Smooth muscle cell (in vitro differentiated cells): ENCODE measurements around the gene ZNF529. TPM values are rescaled to one million over a fixed set of nuclear protein-coding genes. Genes with fewer than 3 reads are reported as not detected.

Experiments
- DNase-seq: peaks from one replicate; lab custom pipeline; 2025; ENCODE audit not compliant: unreplicated experiment; lab: John Stamatoyannopoulos, UW
- H2AFZ ChIP-seq: fragments of 200-600 bp; sonication (generic); 2 replicates; pipeline ENCODE4 v1.6.0; 2016; ENCODE audit warnings: antibody characterized with exemption, low read depth, mild to moderate bottlenecking
- H3F3A ChIP-seq: fragments of 200-600 bp; sonication (generic); 2 replicates; pipeline ENCODE4 v1.6.0; 2017; ENCODE audit warnings: antibody characterized with exemption, low read depth
- H3K27ac ChIP-seq: fragments of 200-600 bp; sonication (generic); 2 replicates; pipeline ENCODE4 v1.5.1; 2016; ENCODE audit warnings: low read depth, mild to moderate bottlenecking
- H3K27me3 ChIP-seq: fragments of 200-600 bp; sonication (generic); 2 replicates; pipeline ENCODE4 v1.6.1; 2016; ENCODE audit warnings: low read depth, mild to moderate bottlenecking
- H3K36me3 ChIP-seq: fragments of 200-600 bp; sonication (generic); 2 replicates; pipeline ENCODE4 v1.5.1; 2016; ENCODE audit warnings: low read depth
- H3K4me1 ChIP-seq: fragments of 200-600 bp; sonication (generic); 2 replicates; pipeline ENCODE4 v1.5.1; 2016; ENCODE audit warnings: low read depth
- H3K4me2 ChIP-seq: fragments of 200-600 bp; sonication (generic); 2 replicates; pipeline ENCODE4 v1.6.0; 2016; ENCODE audit warnings: mild to moderate bottlenecking
- H3K4me3 ChIP-seq: fragments of 200-600 bp; sonication (generic); 2 replicates; pipeline ENCODE4 v1.5.1; 2016; ENCODE audit warnings: mild to moderate bottlenecking
- H3K79me2 ChIP-seq: fragments of 200-600 bp; sonication (generic); 2 replicates; pipeline ENCODE4 v1.6.0; 2016; ENCODE audit warnings: low read depth, mild to moderate bottlenecking
- H3K9ac ChIP-seq: fragments of 200-600 bp; sonication (generic); 2 replicates; pipeline ENCODE4 v1.6.0; 2016; ENCODE audit warnings: low read depth
- H3K9me3 ChIP-seq: fragments of 200-600 bp; sonication (generic); replicated peaks from 2 replicates; pipeline ENCODE4 v1.5.1; 2016; ENCODE audit warnings: low read depth
- H4K20me1 ChIP-seq: fragments of 200-600 bp; sonication (generic); 2 replicates; pipeline ENCODE4 v1.6.0; 2016; ENCODE audit warnings: low read depth
- WGBS: methylation state at CpG from one replicate; pipeline ENCODE4 v1.1.7; 2016; ENCODE audit warnings: low lambda C conversion rate; 5-methylcytosine and 5-hydroxymethylcytosine counted together
- polyA plus RNA-seq: library from polyadenylated mRNA; unstranded; fragments of >200 nt; fragmentation: Nextera tagmentation; extraction: Ambion mirVana; gene quantifications from 2 replicates; pipeline ENCODE4 v1.2.1, GENCODE V29; 2016
- total RNA-seq: library from RNA; depleted of rRNA; stranded (reverse); fragments of >200 nt; gene quantifications from 2 replicates; pipeline ENCODE4 v1.2.3, GENCODE V29; 2014
- TF ChIP-seq, protein P1 (sequence below): fragments of 200-600 bp; sonication (generic); IDR thresholded peaks from 2 replicates; pipeline ENCODE4 v1.5.1; 2017; ENCODE audit warnings: borderline replicate concordance, mild to moderate bottlenecking, antibody characterized with exemption; ENCODE audit not compliant: insufficient read depth, poor library complexity, severe bottlenecking

Gene ZNF529
- total and polyA plus RNA-seq, 2 experiments from 2014 or later: 2.9 to 9.3 TPM

DNA sequence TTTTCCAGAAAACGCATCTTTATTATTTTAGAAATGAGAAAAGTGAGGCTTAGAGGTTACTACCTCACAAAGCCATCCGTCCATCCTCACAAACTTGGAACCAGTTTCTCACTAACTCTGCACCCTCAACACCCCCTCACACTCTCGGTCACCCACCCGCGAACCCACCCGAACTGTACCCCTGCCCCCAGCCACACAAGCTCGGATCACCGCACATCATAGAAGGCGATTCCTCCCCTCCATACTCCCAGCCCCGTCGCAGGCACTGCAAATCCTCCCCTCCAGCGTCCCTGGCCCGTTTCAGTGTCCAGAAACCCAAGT lies 45.3 kb downstream of the ZNF529 start:
- Histone ChIP-seq H3K9ac (peak overlapping the region; percentile 90), H3K4me2 (peak overlapping the region; percentile 96), H3K27me3 (no peaks in the 10 kb centered on the region), H3K36me3 (peaks cover 22% of the 10 kb centered on the region), H2AFZ (peak overlapping the region; percentile 95), H4K20me1 (no peaks in the 10 kb centered on the region), H3K9me3 (peaks cover 20% of the 10 kb centered on the region), H3F3A (no peaks in the 10 kb centered on the region), H3K4me3 (peak overlapping the region; percentile 76), H3K4me1 (peaks cover 9% of the 10 kb centered on the region), H3K27ac (peak overlapping the region; percentile 77), H3K79me2 (peaks cover 53% of the 10 kb centered on the region)
- TF ChIP-seq, protein P1, sequence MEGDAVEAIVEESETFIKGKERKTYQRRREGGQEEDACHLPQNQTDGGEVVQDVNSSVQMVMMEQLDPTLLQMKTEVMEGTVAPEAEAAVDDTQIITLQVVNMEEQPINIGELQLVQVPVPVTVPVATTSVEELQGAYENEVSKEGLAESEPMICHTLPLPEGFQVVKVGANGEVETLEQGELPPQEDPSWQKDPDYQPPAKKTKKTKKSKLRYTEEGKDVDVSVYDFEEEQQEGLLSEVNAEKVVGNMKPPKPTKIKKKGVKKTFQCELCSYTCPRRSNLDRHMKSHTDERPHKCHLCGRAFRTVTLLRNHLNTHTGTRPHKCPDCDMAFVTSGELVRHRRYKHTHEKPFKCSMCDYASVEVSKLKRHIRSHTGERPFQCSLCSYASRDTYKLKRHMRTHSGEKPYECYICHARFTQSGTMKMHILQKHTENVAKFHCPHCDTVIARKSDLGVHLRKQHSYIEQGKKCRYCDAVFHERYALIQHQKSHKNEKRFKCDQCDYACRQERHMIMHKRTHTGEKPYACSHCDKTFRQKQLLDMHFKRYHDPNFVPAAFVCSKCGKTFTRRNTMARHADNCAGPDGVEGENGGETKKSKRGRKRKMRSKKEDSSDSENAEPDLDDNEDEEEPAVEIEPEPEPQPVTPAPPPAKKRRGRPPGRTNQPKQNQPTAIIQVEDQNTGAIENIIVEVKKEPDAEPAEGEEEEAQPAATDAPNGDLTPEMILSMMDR: no peak
- WGBS: under 1% methylated on average over 11 of the region's 13 CpGs
- no peak for DNase-seq

DNA sequence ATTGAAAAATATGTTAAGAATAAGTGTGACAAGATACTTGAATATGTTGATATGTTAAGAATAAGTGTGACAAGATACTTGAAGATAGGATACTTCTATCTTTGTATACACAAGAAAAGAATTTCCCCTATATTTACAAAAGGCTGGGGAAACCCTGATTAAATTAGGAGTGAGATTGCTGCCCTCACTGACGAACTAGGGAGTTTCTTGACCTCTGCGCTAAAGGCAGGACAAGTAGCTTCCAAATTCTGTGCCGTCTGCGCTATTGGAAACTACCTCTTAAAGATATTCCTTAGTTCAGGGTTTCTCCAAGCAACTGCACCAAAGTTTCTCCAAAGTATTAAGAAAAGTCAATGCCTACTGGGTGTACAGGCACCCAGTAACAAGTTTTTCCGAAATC lies 45.8 kb downstream of the ZNF529 start:
- H3K4me3 ChIP-seq: peak overlapping the region; percentile 76
- H2AFZ ChIP-seq: peak overlapping the region; percentile 95
- peak overlapping the region; percentile 90 for H3K9ac ChIP-seq
- 3% methylated on average over 5 of the region's 5 CpGs for WGBS
- H3K4me1 ChIP-seq: peaks cover 9% of the 10 kb centered on the region
- no peaks in the 10 kb centered on the region for H3K27me3 ChIP-seq
- DNase-seq: no peak
- peaks cover 27% of the 10 kb centered on the region for H3K36me3 ChIP-seq
- H3K4me2 ChIP-seq: peak overlapping the region; percentile 96
- H3K9me3 ChIP-seq: peaks cover 17% of the 10 kb centered on the region
- TF ChIP-seq, protein P1: no peak
- H3K27ac ChIP-seq: peak overlapping the region; percentile 77
- H4K20me1 ChIP-seq: no peaks in the 10 kb centered on the region
- H3K79me2 ChIP-seq: peaks cover 57% of the 10 kb centered on the region
- no peaks in the 10 kb centered on the region for H3F3A ChIP-seq

DNA sequence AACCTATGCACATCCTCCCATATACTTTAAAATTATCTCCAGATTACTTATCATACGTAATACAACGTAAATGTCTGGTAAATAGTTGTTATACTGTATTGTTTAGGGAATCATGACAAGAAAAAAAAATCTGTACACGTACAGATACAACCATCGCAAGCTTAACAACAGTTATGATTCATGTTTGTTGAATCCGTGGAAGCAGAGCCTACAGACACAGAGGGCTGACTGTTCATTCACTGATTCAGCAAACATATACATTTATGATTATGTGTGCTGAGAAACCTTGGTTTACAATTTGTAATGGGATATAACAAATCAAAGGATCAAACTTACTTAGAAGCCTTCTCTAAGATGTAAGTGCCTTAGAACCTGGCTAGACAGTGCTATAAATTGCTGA lies 46.5 kb downstream of the ZNF529 start:
- H3K9me3 ChIP-seq: peaks cover 23% of the 10 kb centered on the region

DNA sequence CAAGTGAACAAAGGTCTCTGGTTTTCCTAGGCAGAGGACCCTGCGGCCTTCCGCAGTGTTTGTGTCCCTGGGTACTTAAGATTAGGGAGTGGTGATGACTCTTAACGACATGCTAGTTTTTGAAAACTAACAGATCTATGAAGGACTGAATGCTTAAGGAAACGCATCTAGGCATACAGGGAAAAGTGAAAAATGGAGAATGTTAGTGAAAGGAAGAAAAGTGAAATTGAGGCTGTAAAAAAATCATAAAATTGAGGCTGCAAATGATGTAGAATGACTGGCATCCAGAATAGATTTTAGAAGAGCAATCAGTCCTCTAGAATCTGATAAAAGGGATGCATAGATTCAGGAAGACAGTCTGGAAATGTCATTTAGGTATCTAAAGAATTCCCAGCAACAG lies 48.5 kb downstream of the ZNF529 start:
- Histone ChIP-seq H2AFZ (no peak overlapping the region), H3K4me3 (no peak overlapping the region), H3K9me3 (peaks cover 38% of the 10 kb centered on the region), H4K20me1 (no peaks in the 10 kb centered on the region), H3K36me3 (peaks cover 51% of the 10 kb centered on the region), H3K79me2 (peaks cover 83% of the 10 kb centered on the region), H3F3A (no peaks in the 10 kb centered on the region), H3K4me2 (no peak overlapping the region), H3K27me3 (no peaks in the 10 kb centered on the region), H3K9ac (no peak overlapping the region), H3K4me1 (peaks cover 9% of the 10 kb centered on the region), H3K27ac (no peak overlapping the region)
- TF ChIP-seq, protein P1: no peak
- no peak for DNase-seq
- 99% methylated on average over 4 of the region's 4 CpGs for WGBS

More for the DNA sequence above, 46.5 kb downstream of the ZNF529 start:
- no peak overlapping the region for H3K9ac ChIP-seq
- H3K27ac ChIP-seq: peak overlapping the region; percentile 77
- H3K4me3 ChIP-seq: peak overlapping the region; percentile 76
- TF ChIP-seq, protein P1: no peak
- H3F3A ChIP-seq: no peaks in the 10 kb centered on the region
- H3K4me2 ChIP-seq: peak overlapping the region; percentile 96
- H3K27me3 ChIP-seq: no peaks in the 10 kb centered on the region
- H3K4me1 ChIP-seq: peaks cover 9% of the 10 kb centered on the region
- 68% methylated on average over 5 of the region's 5 CpGs for WGBS
- peaks cover 65% of the 10 kb centered on the region for H3K79me2 ChIP-seq
- no peaks in the 10 kb centered on the region for H4K20me1 ChIP-seq
- DNase-seq: no peak
- no peak overlapping the region for H2AFZ ChIP-seq
- peaks cover 35% of the 10 kb centered on the region for H3K36me3 ChIP-seq
